Hippocampal formation (tissue), 2 donors: ENCODE data around the gene MYCBP2.
"Not testable (repeated sequence)": the region's sequence is repeated elsewhere in the genome, so short reads cannot be mapped to it uniquely, and the experiment has no call there.

Source experiments
- DNase-seq, 2 donors: peaks; one replicate each; lab custom pipeline; 2025; lab: John Stamatoyannopoulos, UW

Gene MYCBP2

GRCh38 chr13:77335543-77335942 lies 8.6 kb upstream of the MYCBP2 start:
- DNase-seq: no peak

- no peak for DNase-seq
Observed at GRCh38 chr13:77333594-77333993, 6.7 kb upstream of the MYCBP2 start.

GRCh38 chr13:77331421-77331820 lies 4.5 kb upstream of the MYCBP2 start:
- DNase-seq: no peak

- peak in 1 of 2 donors; percentile 69 for DNase-seq
Observed at GRCh38 chr13:77329911-77330584, 3.2 kb upstream of the MYCBP2 start.

GRCh38 chr13:77329133-77329910 lies 2.4 kb upstream of the MYCBP2 start:
- DNase-seq: peak; percentile 85 to 94

- DNase-seq: no peak
Observed at GRCh38 chr13:77328819-77329132, 1.9 kb upstream of the MYCBP2 start.

- peak in 1 of 2 donors; percentile 49 for DNase-seq
Observed at GRCh38 chr13:77325371-77325980, 1.4 kb downstream of the MYCBP2 start.

GRCh38 chr13:77323858-77324257 lies 3.0 kb downstream of the MYCBP2 start:
- no peak for DNase-seq

GRCh38 chr13:77319536-77319935 lies 7.4 kb downstream of the MYCBP2 start:
- DNase-seq: no peak

- no peak for DNase-seq
Observed at GRCh38 chr13:77318741-77319140, 8.2 kb downstream of the MYCBP2 start.

- DNase-seq: no peak
Observed at GRCh38 chr13:77316430-77316829, 10.5 kb downstream of the MYCBP2 start.

GRCh38 chr13:77315509-77315908 lies 11.4 kb downstream of the MYCBP2 start:
- not testable (repeated sequence) for DNase-seq

GRCh38 chr13:77313923-77314322 lies 13.0 kb downstream of the MYCBP2 start:
- DNase-seq: no peak

- DNase-seq: no peak
Observed at GRCh38 chr13:77312311-77312710, 14.6 kb downstream of the MYCBP2 start.

- peak in 1 of 2 donors; percentile 18 for DNase-seq
Observed at GRCh38 chr13:77310579-77311279, 16.2 kb downstream of the MYCBP2 start.

- no peak for DNase-seq
Observed at GRCh38 chr13:77310161-77310560, 16.7 kb downstream of the MYCBP2 start.

- DNase-seq: no peak
Observed at GRCh38 chr13:77309254-77309653, 17.6 kb downstream of the MYCBP2 start.

- no peak for DNase-seq
Observed at GRCh38 chr13:77306458-77306857, 20.4 kb downstream of the MYCBP2 start.

- DNase-seq: no peak
Observed at GRCh38 chr13:77305266-77305665, 21.6 kb downstream of the MYCBP2 start.

GRCh38 chr13:77300176-77301037 lies 26.5 kb downstream of the MYCBP2 start:
- peak in 1 of 2 donors; percentile 11 for DNase-seq

GRCh38 chr13:77299587-77299986 lies 27.3 kb downstream of the MYCBP2 start:
- no peak for DNase-seq

- DNase-seq: no peak
Observed at GRCh38 chr13:77298426-77298825, 28.5 kb downstream of the MYCBP2 start.
